Fibroblast of skin of back (primary cell): ENCODE data around the gene PPM1D. TPM values are rescaled to one million over a fixed set of nuclear protein-coding genes. Genes with fewer than 3 reads are reported as not detected.
"Not testable (repeated sequence)": the region's sequence is repeated elsewhere in the genome, so short reads cannot be mapped to it uniquely, and the experiment has no call there.

Source experiments
- DNase-seq: peaks from one replicate; pipeline ENCODE4 v3.0.0-alpha.2; 2013
- polyA plus RNA-seq, 2 experiments: library from polyadenylated mRNA; unstranded; fragments of 120-200 nt; gene quantifications; one replicate each; pipeline ENCODE4 v1.2.1, GENCODE V29; 2013; ENCODE audit not compliant: insufficient read length in 2 of 2

The PPM1D gene
- polyA plus RNA-seq (2013, experiment 1 of 2; ENCODE audit: insufficient read length): 9.2 TPM
- 6.7 TPM for polyA plus RNA-seq (2013, experiment 2 of 2; ENCODE audit: insufficient read length)

- peak; percentile 99 for DNase-seq
These were observed at the start of gene PPM1D for GRCh38 chr17:60599620-60600489. PPM1D (plus strand) TSS chr17:60600193; CDS start chr17:60600415, 222 bp downstream.

GRCh38 chr17:60552255-60552654 is 47.7 kb upstream of the PPM1D start:
- not testable (repeated sequence) for DNase-seq

- DNase-seq: peak; percentile 83
These were observed 45.6 kb upstream of the PPM1D start for GRCh38 chr17:60554377-60554788.

- no peak for DNase-seq
These were observed 44.2 kb upstream of the PPM1D start for GRCh38 chr17:60555786-60556185.

- DNase-seq: no peak
These were observed 42.2 kb upstream of the PPM1D start for GRCh38 chr17:60557805-60558204.

GRCh38 chr17:60559659-60559994 is 40.4 kb upstream of the PPM1D start:
- DNase-seq: no peak

- no peak for DNase-seq
These were observed 39.8 kb upstream of the PPM1D start for GRCh38 chr17:60559995-60560859.

- DNase-seq: no peak
These were observed 39.1 kb upstream of the PPM1D start for GRCh38 chr17:60560860-60561257.

- no peak for DNase-seq
These were observed 37.6 kb upstream of the PPM1D start for GRCh38 chr17:60562421-60562820.

- DNase-seq: no peak
These were observed 36.2 kb upstream of the PPM1D start for GRCh38 chr17:60563743-60564142.

GRCh38 chr17:60565233-60565632 is 34.8 kb upstream of the PPM1D start:
- no peak for DNase-seq

- DNase-seq: peak; percentile 78
These were observed 26.5 kb upstream of the PPM1D start for GRCh38 chr17:60573236-60574051.

- peak; percentile 50 for DNase-seq
These were observed 22.7 kb upstream of the PPM1D start for GRCh38 chr17:60577147-60577915.

GRCh38 chr17:60579090-60579489 is 20.9 kb upstream of the PPM1D start:
- DNase-seq: no peak

GRCh38 chr17:60579551-60579950 is 20.4 kb upstream of the PPM1D start:
- no peak for DNase-seq

GRCh38 chr17:60583008-60583407 is 17.0 kb upstream of the PPM1D start:
- DNase-seq: no peak

- DNase-seq: no peak
These were observed 14.1 kb upstream of the PPM1D start for GRCh38 chr17:60585887-60586286.

- no peak for DNase-seq
These were observed 13.6 kb upstream of the PPM1D start for GRCh38 chr17:60586288-60586974.

- peak; percentile 52 for DNase-seq
These were observed 9.9 kb upstream of the PPM1D start for GRCh38 chr17:60590070-60590469.

GRCh38 chr17:60592750-60593149 is 7.2 kb upstream of the PPM1D start:
- DNase-seq: no peak

- DNase-seq: not testable (repeated sequence)
These were observed 6.5 kb upstream of the PPM1D start for GRCh38 chr17:60593441-60594036.
